OCI-LY1 (cell line): ENCODE measurements around the gene ZNF687.

Experiments
- H2AFZ ChIP-seq: fragments of 200-600 bp; sonication (generic), shearing (Covaris generic); 2 replicates; pipeline ENCODE4 v1.6.0; 2014; ENCODE audit warnings: antibody characterized with exemption, mild to moderate bottlenecking, low read length
- H3F3A ChIP-seq: fragments of 200-600 bp; sonication (generic), shearing (Covaris generic); 2 replicates; pipeline ENCODE4 v1.6.0; 2014; ENCODE audit warnings: mild to moderate bottlenecking, antibody characterized with exemption, low read length, moderate library complexity; ENCODE audit not compliant: insufficient read depth
- H3K27ac ChIP-seq: fragments of 200-600 bp; sonication (generic); 2 replicates; pipeline ENCODE4 v1.5.1; 2014; ENCODE audit warnings: low read length, mixed run types, mild to moderate bottlenecking, low read depth; ENCODE audit not compliant: poor library complexity, severe bottlenecking
- H3K27me3 ChIP-seq: fragments of 200-600 bp; sonication (generic); 2 replicates; pipeline ENCODE4 v1.6.0; 2014; ENCODE audit warnings: antibody characterized with exemption, mild to moderate bottlenecking, low read length, moderate library complexity; ENCODE audit not compliant: insufficient read depth
- H3K36me3 ChIP-seq: fragments of 200-600 bp; sonication (generic); 2 replicates; pipeline ENCODE4 v1.6.1; 2014; ENCODE audit warnings: mild to moderate bottlenecking, antibody characterized with exemption, low read length, moderate library complexity, mixed read lengths; ENCODE audit not compliant: insufficient read depth
- H3K4me1 ChIP-seq: fragments of 200-600 bp; sonication (generic); 2 replicates; pipeline ENCODE4 v1.5.1; 2014; ENCODE audit warnings: mild to moderate bottlenecking, low read length, moderate library complexity; ENCODE audit not compliant: insufficient read depth, severe bottlenecking
- H3K4me2 ChIP-seq: fragments of 200-600 bp; sonication (generic), shearing (Covaris generic); 2 replicates; pipeline ENCODE4 v1.6.1; 2014; ENCODE audit warnings: low read length
- H3K4me3 ChIP-seq: fragments of 200-600 bp; sonication (generic); 2 replicates; pipeline ENCODE4 v1.5.1; 2014; ENCODE audit warnings: low read length, low read depth, mild to moderate bottlenecking, mixed read lengths; ENCODE audit not compliant: poor library complexity, severe bottlenecking
- H3K79me2 ChIP-seq: fragments of 200-600 bp; shearing (Covaris generic); 2 replicates; pipeline ENCODE4 v1.6.1; 2016; ENCODE audit warnings: mixed run types, low read length, mixed read lengths; ENCODE audit not compliant: insufficient read depth
- H3K9ac ChIP-seq: fragments of 200-600 bp; sonication (generic), shearing (Covaris generic); 2 replicates; pipeline ENCODE4 v1.6.1; 2014; ENCODE audit warnings: mild to moderate bottlenecking, low read length, mixed read lengths
- H3K9me2 ChIP-seq: fragments of 200-600 bp; sonication (generic), shearing (Covaris generic); 2 replicates; pipeline ENCODE4 v1.6.1; 2014; ENCODE audit warnings: low read depth, mild to moderate bottlenecking, low read length, mixed read lengths
- H3K9me3 ChIP-seq: fragments of 200-600 bp; shearing (Covaris generic); 2 replicates; pipeline ENCODE4 v1.6.1; 2014; ENCODE audit warnings: low read length, mixed read lengths
- H4K20me1 ChIP-seq: fragments of 200-600 bp; sonication (generic), shearing (Covaris generic); 2 replicates; pipeline ENCODE4 v1.6.0; 2016; ENCODE audit warnings: mild to moderate bottlenecking, low read length; ENCODE audit not compliant: insufficient read depth
- EZH2 ChIP-seq: fragments of 200-600 bp; sonication (generic), shearing (Covaris generic); IDR thresholded peaks from 2 replicates; pipeline ENCODE4 v1.8.0; 2017; ENCODE audit warnings: borderline replicate concordance, mixed run types, mild to moderate bottlenecking, antibody characterized with exemption, low read length, moderate library complexity, mixed read lengths
- TF ChIP-seq, protein P1 (sequence below): fragments of 200-600 bp; sonication (generic), shearing (Covaris generic); IDR thresholded peaks from 2 replicates; pipeline ENCODE4 v1.5.1; 2017; ENCODE audit warnings: mild to moderate bottlenecking, antibody characterized with exemption, low read length, moderate library complexity, mixed read lengths

ZNF687 gene

GRCh38 chr1:151313501-151313900 is 31.4 kb downstream of the ZNF687 start:
- TF ChIP-seq EZH2 = no peak
- TF ChIP-seq, protein P1, sequence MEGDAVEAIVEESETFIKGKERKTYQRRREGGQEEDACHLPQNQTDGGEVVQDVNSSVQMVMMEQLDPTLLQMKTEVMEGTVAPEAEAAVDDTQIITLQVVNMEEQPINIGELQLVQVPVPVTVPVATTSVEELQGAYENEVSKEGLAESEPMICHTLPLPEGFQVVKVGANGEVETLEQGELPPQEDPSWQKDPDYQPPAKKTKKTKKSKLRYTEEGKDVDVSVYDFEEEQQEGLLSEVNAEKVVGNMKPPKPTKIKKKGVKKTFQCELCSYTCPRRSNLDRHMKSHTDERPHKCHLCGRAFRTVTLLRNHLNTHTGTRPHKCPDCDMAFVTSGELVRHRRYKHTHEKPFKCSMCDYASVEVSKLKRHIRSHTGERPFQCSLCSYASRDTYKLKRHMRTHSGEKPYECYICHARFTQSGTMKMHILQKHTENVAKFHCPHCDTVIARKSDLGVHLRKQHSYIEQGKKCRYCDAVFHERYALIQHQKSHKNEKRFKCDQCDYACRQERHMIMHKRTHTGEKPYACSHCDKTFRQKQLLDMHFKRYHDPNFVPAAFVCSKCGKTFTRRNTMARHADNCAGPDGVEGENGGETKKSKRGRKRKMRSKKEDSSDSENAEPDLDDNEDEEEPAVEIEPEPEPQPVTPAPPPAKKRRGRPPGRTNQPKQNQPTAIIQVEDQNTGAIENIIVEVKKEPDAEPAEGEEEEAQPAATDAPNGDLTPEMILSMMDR = no peak
- Histone ChIP-seq H4K20me1 (no peaks in the 10 kb centered on the region), H3K9me3 (no peaks in the 10 kb centered on the region), H2AFZ (no peak overlapping the region), H3F3A (no peaks in the 10 kb centered on the region), H3K4me3 (no peak overlapping the region), H3K9ac (no peak overlapping the region), H3K9me2 (no peaks in the 10 kb centered on the region), H3K27me3 (no peaks in the 10 kb centered on the region), H3K4me1 (no peaks in the 10 kb centered on the region), H3K27ac (no peak overlapping the region), H3K36me3 (peaks cover 76% of the 10 kb centered on the region), H3K79me2 (no peaks in the 10 kb centered on the region), H3K4me2 (no peak overlapping the region)

DNA sequence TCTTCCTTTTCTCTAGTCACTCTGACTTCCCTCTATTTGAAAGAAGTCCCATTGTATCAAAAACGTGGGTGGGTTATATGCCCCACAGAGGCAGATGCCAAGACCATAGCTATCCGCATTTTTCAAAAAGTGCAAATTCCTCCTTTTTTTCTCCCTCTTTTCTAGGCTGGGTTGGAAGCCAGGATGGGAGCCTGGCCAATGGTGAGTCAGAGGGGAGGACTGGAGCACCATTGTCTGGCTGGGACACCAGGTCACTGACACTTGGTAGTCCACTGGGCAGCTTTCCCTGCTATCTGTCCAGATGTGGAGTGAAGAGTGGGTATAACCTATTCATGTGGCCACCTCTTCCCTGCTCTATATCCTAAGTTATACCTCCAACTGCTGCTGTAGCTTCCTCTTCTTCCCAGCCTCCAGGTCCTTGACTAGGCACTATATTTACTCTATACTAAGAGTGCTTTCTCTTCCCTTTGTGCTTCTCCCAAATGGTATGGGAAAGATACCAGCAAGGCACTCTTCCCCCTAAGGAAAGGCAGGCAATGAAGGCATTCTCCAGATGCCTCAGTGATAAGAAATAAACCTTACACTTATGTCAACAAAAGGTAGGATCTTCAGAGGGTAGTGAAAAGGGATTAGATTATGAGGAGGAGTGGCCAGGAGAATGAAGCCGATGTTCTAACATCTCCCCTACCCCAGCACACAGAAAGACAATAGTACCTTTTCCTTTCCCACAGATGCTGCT is 32.2 kb downstream of the ZNF687 start:
- Histone ChIP-seq H3K9me2 (no peaks in the 10 kb centered on the region), H3K4me1 (no peaks in the 10 kb centered on the region), H2AFZ (no peak overlapping the region), H3K79me2 (no peaks in the 10 kb centered on the region), H3K9me3 (no peaks in the 10 kb centered on the region), H3K4me2 (no peak overlapping the region), H3F3A (no peaks in the 10 kb centered on the region), H3K4me3 (no peak overlapping the region), H4K20me1 (no peaks in the 10 kb centered on the region), H3K27me3 (no peaks in the 10 kb centered on the region), H3K36me3 (peaks cover 74% of the 10 kb centered on the region), H3K9ac (no peak overlapping the region), H3K27ac (no peak overlapping the region)
- TF ChIP-seq, protein P1 = no peak
- no peak for TF ChIP-seq EZH2

- Histone ChIP-seq H3K9ac (no peak overlapping the region), H3K79me2 (no peaks in the 10 kb centered on the region), H2AFZ (no peak overlapping the region), H3K9me3 (no peaks in the 10 kb centered on the region), H3K9me2 (no peaks in the 10 kb centered on the region), H4K20me1 (no peaks in the 10 kb centered on the region), H3K4me2 (no peak overlapping the region), H3K4me3 (no peak overlapping the region), H3K27me3 (no peaks in the 10 kb centered on the region), H3F3A (no peaks in the 10 kb centered on the region), H3K36me3 (peaks cover 80% of the 10 kb centered on the region), H3K27ac (no peak overlapping the region), H3K4me1 (no peaks in the 10 kb centered on the region)
- TF ChIP-seq EZH2 = no peak
- TF ChIP-seq, protein P1 = no peak
Measured at GRCh38 chr1:151315565-151316235, 33.6 kb downstream of the ZNF687 start.
